Measurements from ENCODE around the gene CNOT9. TPM values are rescaled to one million over a fixed set of nuclear protein-coding genes. Genes with fewer than 3 reads are reported as not detected.

Gene CNOT9
- total and polyA plus RNA-seq, 4 donors, result 10.5 to 24.4 (median 14.8) TPM

- Histone ChIP-seq H3K27ac (ENCODE audit: low read depth in 1 of 2, low read length in 2 of 2) (peak within 1 kb of the TSS; percentile 19 to 59), H3K27me3 (ENCODE audit: control insufficient read depth in 4 of 4, insufficient read depth in 4 of 4, low read length in 3 of 4) (no peaks in the 10 kb centered on the region), H3K36me3 (ENCODE audit: control insufficient read depth in 4 of 4, insufficient read depth in 3 of 4, low read depth in 1 of 4, low read length in 3 of 4) (no peaks in the 10 kb centered on the region), H3K9ac (ENCODE audit: low read depth in 1 of 2, low read length in 2 of 2) (peak within 1 kb of the TSS in 1 of 2 donors; percentile 13), H3K9me3 (ENCODE audit: control insufficient read depth in 4 of 4, low read length in 3 of 4) (no peaks in the 10 kb centered on the region), H3K4me3 (ENCODE audit: low read depth in 1 of 3, low read length in 3 of 3) (peak within 1 kb of the TSS in 1 of 3 donors; percentile 28), H3K4me1 (ENCODE audit: control insufficient read depth in 4 of 4, insufficient read depth in 4 of 4, low read length in 3 of 4) (peaks cover 0 to 20% (median 18%) of the 10 kb centered on the region in 4 donors)
- DNase-seq (ENCODE audit: low spot score), result no peak
- TF ChIP-seq CTCF (IDR thresholded peaks at IDR 0.05; ENCODE audit: low read depth, low read length, missing input control) (peak; percentile 12), SP1 (IDR thresholded peaks at IDR 0.05) (no peak), JUND (IDR thresholded peaks at IDR 0.05) (no peak), EGR1 (IDR thresholded peaks at IDR 0.05; ENCODE audit: low read depth in 2 of 2) (no peak)
- WGBS, result 23% methylated on average over 8 of the region's 8 CpGs
These were observed 38.9 kb downstream of the CNOT9 start, which contains the start of gene PLCD4 for GRCh38 chr2:218607436-218608115. Gene PLCD4, plus strand, starts transcription at chr2:218607899. Its CDS starts 7,841 bp downstream, at chr2:218615740.

GRCh38 chr2:218615868-218616315, 47.3 kb downstream of the CNOT9 start:
- peaks cover 0 to 15% (median 11%) of the 10 kb centered on the region in 4 donors for H3K4me1 ChIP-seq (ENCODE audit: control insufficient read depth in 4 of 4, insufficient read depth in 4 of 4, low read length in 3 of 4)
- no peak overlapping the region for H3K27ac ChIP-seq (ENCODE audit: low read depth in 1 of 2, low read length in 2 of 2)
- peak in 1 of 2 donors; percentile 12 for TF ChIP-seq GABPA (IDR thresholded peaks at IDR 0.05 in 1 of 2, conservative IDR thresholded peaks at IDR 0.05 in 1 of 2)
- TF ChIP-seq SP1 (IDR thresholded peaks at IDR 0.05), result peak; percentile 95
- TF ChIP-seq HNF4G (IDR thresholded peaks at IDR 0.05), result peak; percentile 64
- no peak for TF ChIP-seq FOXA1 (IDR thresholded peaks at IDR 0.05)
- TF ChIP-seq CTCF (IDR thresholded peaks at IDR 0.05; ENCODE audit: low read depth, low read length, missing input control), result no peak
- no peak for TF ChIP-seq YY1 (IDR thresholded peaks at IDR 0.05)
- TF ChIP-seq REST (IDR thresholded peaks at IDR 0.05), result peak; percentile 60
- no peak for TF ChIP-seq NR2F2 (IDR thresholded peaks at IDR 0.05)
- no peak for TF ChIP-seq TAF1 (conservative IDR thresholded peaks at IDR 0.05)
- TF ChIP-seq FOXA2 (IDR thresholded peaks at IDR 0.05), result no peak
- TF ChIP-seq HNF4A (conservative IDR thresholded peaks at IDR 0.05), result peak; percentile 83 to 85
- no peak for TF ChIP-seq MAX (IDR thresholded peaks at IDR 0.05)
- TF ChIP-seq ATF3 (IDR thresholded peaks at IDR 0.05), result no peak
- TF ChIP-seq RAD21 (IDR thresholded peaks at IDR 0.05), result peak in 1 of 2 donors; percentile 35
- TF ChIP-seq RXRA (IDR thresholded peaks at IDR 0.05), result peak; percentile 44 to 46
- no peak for TF ChIP-seq ZBTB33 (IDR thresholded peaks at IDR 0.05)
- 48% methylated on average over 6 of the region's 6 CpGs for WGBS
- no peaks in the 10 kb centered on the region for H3K9me3 ChIP-seq (ENCODE audit: control insufficient read depth in 4 of 4, low read length in 3 of 4)
- H3K36me3 ChIP-seq (ENCODE audit: control insufficient read depth in 4 of 4, insufficient read depth in 3 of 4, low read depth in 1 of 4, low read length in 3 of 4), result no peaks in the 10 kb centered on the region
- H3K27me3 ChIP-seq (ENCODE audit: control insufficient read depth in 4 of 4, insufficient read depth in 4 of 4, low read length in 3 of 4), result no peaks in the 10 kb centered on the region
- H3K9ac ChIP-seq (ENCODE audit: low read depth in 1 of 2, low read length in 2 of 2), result no peak overlapping the region
- H3K4me3 ChIP-seq (ENCODE audit: low read depth in 1 of 3, low read length in 3 of 3), result no peak overlapping the region
- DNase-seq (ENCODE audit: low spot score), result no peak
